Natural killer cell (primary cell): ENCODE measurements around the gene SPRING1. TPM values are rescaled to one million over a fixed set of nuclear protein-coding genes. Genes with fewer than 3 reads are reported as not detected.

Experiments used
- ATAC-seq, 3 donors: fragments of 150-1000 bp in 2 of 3; fragments of 200-7000 bp in 1 of 3; cut with Tn5 transposase; 1 replicate in 1 of 3; 2 replicates in 2 of 3; pipeline ENCODE4 v1.10.0; 2021; ENCODE audit warnings: mild to moderate bottlenecking in 2 of 3, moderate library complexity in 2 of 3
- DNase-seq, 2 donors: peaks; one replicate each; pipeline versions ENCODE4 v3.0.0 to v3.0.0-alpha.2; 2013 to 2021; ENCODE audit warnings: mixed read lengths in 1 of 2
- H3K27ac ChIP-seq: one replicate; pipeline ENCODE4 v1.5.1; 2013; ENCODE audit warnings: mild to moderate bottlenecking, low read length
- H3K27me3 ChIP-seq: one replicate; pipeline ENCODE4 v1.6.1; 2013; ENCODE audit warnings: low read length; ENCODE audit not compliant: control insufficient read depth, insufficient read depth
- H3K36me3 ChIP-seq: one replicate; pipeline ENCODE4 v1.6.1; 2013; ENCODE audit warnings: low read length; ENCODE audit not compliant: control insufficient read depth, insufficient read depth
- H3K4me1 ChIP-seq: one replicate; pipeline ENCODE4 v1.6.1; 2013; ENCODE audit warnings: low read length; ENCODE audit not compliant: control insufficient read depth, insufficient read depth
- H3K4me3 ChIP-seq: one replicate; pipeline ENCODE4 v1.5.1; 2013; ENCODE audit warnings: low read length
- H3K9me3 ChIP-seq: one replicate; pipeline ENCODE4 v1.6.1; 2013; ENCODE audit warnings: low read length; ENCODE audit not compliant: control insufficient read depth, insufficient read depth
- H3K27ac Mint-ChIP-seq, 2 donors: one replicate each; pipeline ENCODE4 v1.8.0; 2022; ENCODE audit warnings: mild to moderate bottlenecking in 2 of 2, mixed read lengths in 2 of 2, moderate library complexity in 1 of 2
- H3K27me3 Mint-ChIP-seq, 2 donors: one replicate each; pipeline ENCODE4 v1.8.0; 2022; ENCODE audit warnings: low read depth in 2 of 2, mixed read lengths in 2 of 2
- H3K36me3 Mint-ChIP-seq: one replicate; pipeline ENCODE4 v1.8.0; 2022; ENCODE audit warnings: mixed read lengths
- H3K4me1 Mint-ChIP-seq, 2 donors: one replicate each; pipeline ENCODE4 v1.8.0; 2022; ENCODE audit warnings: mixed read lengths in 2 of 2
- H3K4me3 Mint-ChIP-seq: one replicate; pipeline ENCODE4 v1.8.0; 2022; ENCODE audit warnings: mild to moderate bottlenecking, moderate library complexity, mixed read lengths
- H3K9me3 Mint-ChIP-seq, 2 donors: one replicate each; pipeline ENCODE4 v1.8.0; 2022; ENCODE audit warnings: mixed read lengths in 2 of 2
- WGBS: methylation state at CpG from one replicate; pipeline ENCODE4 v1.1.7; 2013; ENCODE audit warnings: missing lambda C conversion rate; ENCODE audit not compliant: insufficient coverage; 5-methylcytosine and 5-hydroxymethylcytosine counted together
- intact Hi-C: fragments of 100-400 bp; cut with micrococcal nuclease; formaldehyde crosslinking; loops from one replicate; pipeline ENCODE4 v1.14.2; 2022
- total RNA-seq, 4 donors: library from RNA; stranded (reverse); fragments of 120-200 nt in 1 of 4; gene quantifications; one replicate each; pipeline versions ENCODE4 v1.2.3 to v1.2.4, GENCODE V29; 2013 to 2022
- TF ChIP-seq, protein P1 (sequence below): fragments of 200-600 bp; IDR thresholded peaks from one replicate; pipeline ENCODE4 v1.8.0; 2022; ENCODE audit warnings: antibody characterized with exemption

SPRING1 gene
- total RNA-seq, 3 donors from 2014 or later (not counting 1 experiment from before 2014, with no cell fraction given): 24.4 to 37.2 (median 30.4) TPM

- H3K4me1 ChIP-seq: no peaks in the 10 kb centered on the region
- DNase-seq (no peak), ATAC-seq (no peak)
- TF ChIP-seq, protein P1, sequence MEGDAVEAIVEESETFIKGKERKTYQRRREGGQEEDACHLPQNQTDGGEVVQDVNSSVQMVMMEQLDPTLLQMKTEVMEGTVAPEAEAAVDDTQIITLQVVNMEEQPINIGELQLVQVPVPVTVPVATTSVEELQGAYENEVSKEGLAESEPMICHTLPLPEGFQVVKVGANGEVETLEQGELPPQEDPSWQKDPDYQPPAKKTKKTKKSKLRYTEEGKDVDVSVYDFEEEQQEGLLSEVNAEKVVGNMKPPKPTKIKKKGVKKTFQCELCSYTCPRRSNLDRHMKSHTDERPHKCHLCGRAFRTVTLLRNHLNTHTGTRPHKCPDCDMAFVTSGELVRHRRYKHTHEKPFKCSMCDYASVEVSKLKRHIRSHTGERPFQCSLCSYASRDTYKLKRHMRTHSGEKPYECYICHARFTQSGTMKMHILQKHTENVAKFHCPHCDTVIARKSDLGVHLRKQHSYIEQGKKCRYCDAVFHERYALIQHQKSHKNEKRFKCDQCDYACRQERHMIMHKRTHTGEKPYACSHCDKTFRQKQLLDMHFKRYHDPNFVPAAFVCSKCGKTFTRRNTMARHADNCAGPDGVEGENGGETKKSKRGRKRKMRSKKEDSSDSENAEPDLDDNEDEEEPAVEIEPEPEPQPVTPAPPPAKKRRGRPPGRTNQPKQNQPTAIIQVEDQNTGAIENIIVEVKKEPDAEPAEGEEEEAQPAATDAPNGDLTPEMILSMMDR: no peak
- H3K36me3 Mint-ChIP-seq: no peaks in the 10 kb centered on the region
- no peak overlapping the region for H3K4me3 Mint-ChIP-seq
- no peaks in the 10 kb centered on the region for H3K9me3 Mint-ChIP-seq
- 89% methylated on average over 5 of the region's 5 CpGs for WGBS
- H3K4me1 Mint-ChIP-seq: peaks cover 0 to 6% of the 10 kb centered on the region in 2 donors
- no peaks in the 10 kb centered on the region for H3K9me3 ChIP-seq
- no peaks in the 10 kb centered on the region for H3K27me3 ChIP-seq
- H3K27ac ChIP-seq: no peak overlapping the region
- intact Hi-C loops: no loop called here
- no peaks in the 10 kb centered on the region for H3K27me3 Mint-ChIP-seq
- no peak overlapping the region for H3K4me3 ChIP-seq
- H3K27ac Mint-ChIP-seq: no peak overlapping the region
- H3K36me3 ChIP-seq: no peaks in the 10 kb centered on the region
Measured at GRCh38 chr12:116765271-116765670, 27.4 kb upstream of the SPRING1 start.

- no peak overlapping the region for H3K4me3 ChIP-seq
- no peaks in the 10 kb centered on the region for H3K9me3 ChIP-seq
- Mint-ChIP-seq H3K4me1 (peaks cover 10 to 11% of the 10 kb centered on the region in 2 donors), H3K9me3 (no peaks in the 10 kb centered on the region), H3K4me3 (peak overlapping the region; percentile 67), H3K27me3 (no peaks in the 10 kb centered on the region), H3K36me3 (no peaks in the 10 kb centered on the region), H3K27ac (no peak overlapping the region)
- ATAC-seq: no peak
- WGBS: 92% methylated on average over 4 of the region's 4 CpGs
- no peaks in the 10 kb centered on the region for H3K27me3 ChIP-seq
- TF ChIP-seq, protein P1: no peak
- H3K4me1 ChIP-seq: peaks cover 2% of the 10 kb centered on the region
- intact Hi-C loops: no loop called here
- H3K27ac ChIP-seq: no peak overlapping the region
- no peaks in the 10 kb centered on the region for H3K36me3 ChIP-seq
- DNase-seq: no peak
Measured at GRCh38 chr12:116761499-116761898, 23.6 kb upstream of the SPRING1 start.

- no peaks in the 10 kb centered on the region for H3K9me3 ChIP-seq
- Mint-ChIP-seq H3K4me1 (peaks cover 10 to 11% of the 10 kb centered on the region in 2 donors), H3K4me3 (peak overlapping the region; percentile 67), H3K36me3 (no peaks in the 10 kb centered on the region), H3K27me3 (no peaks in the 10 kb centered on the region), H3K9me3 (no peaks in the 10 kb centered on the region), H3K27ac (no peak overlapping the region)
- H3K4me3 ChIP-seq: no peak overlapping the region
- DNase-seq (no peak), ATAC-seq (no peak)
- no peak overlapping the region for H3K27ac ChIP-seq
- TF ChIP-seq, protein P1: no peak
- H3K36me3 ChIP-seq: no peaks in the 10 kb centered on the region
- peaks cover 2% of the 10 kb centered on the region for H3K4me1 ChIP-seq
- intact Hi-C loops: no loop called here
- H3K27me3 ChIP-seq: no peaks in the 10 kb centered on the region
- 95% methylated on average over 11 of the region's 11 CpGs for WGBS
Measured at GRCh38 chr12:116760622-116761020, 22.8 kb upstream of the SPRING1 start.
